H9 (cell line): ENCODE measurements around the gene KLK10. TPM values are rescaled to one million over a fixed set of nuclear protein-coding genes. Genes with fewer than 3 reads are reported as not detected.

Source experiments
- DNase-seq: peaks from one replicate; pipeline ENCODE4 v3.0.0-alpha.2; 2017
- H2AFZ ChIP-seq: one replicate; pipeline ENCODE4 v1.6.1; 2013; ENCODE audit warnings: mild to moderate bottlenecking, low read length, control low read depth, moderate library complexity
- H2AK5ac ChIP-seq: 2 replicates; pipeline ENCODE4 v1.6.1; 2013; ENCODE audit warnings: low read length, control low read depth, mixed read lengths; ENCODE audit not compliant: insufficient read length
- H2BK120ac ChIP-seq: one replicate; pipeline ENCODE4 v1.6.1; 2013; ENCODE audit warnings: low read depth, mild to moderate bottlenecking, low read length, control low read depth, inconsistent platforms; ENCODE audit not compliant: poor library complexity, severe bottlenecking
- H2BK12ac ChIP-seq: 2 replicates; pipeline ENCODE4 v1.6.1; 2013; ENCODE audit warnings: low read length, control low read depth, mixed read lengths, low read depth; ENCODE audit not compliant: insufficient read length
- H2BK15ac ChIP-seq: 2 replicates; pipeline ENCODE4 v1.6.1; 2013; ENCODE audit warnings: low read depth, low read length, control low read depth
- H2BK20ac ChIP-seq: one replicate; pipeline ENCODE4 v1.6.1; 2013; ENCODE audit warnings: low read depth, mild to moderate bottlenecking, low read length, control low read depth, inconsistent platforms; ENCODE audit not compliant: poor library complexity, severe bottlenecking
- H2BK5ac ChIP-seq: 2 replicates; pipeline ENCODE4 v1.6.1; 2013; ENCODE audit warnings: low read length, control low read depth, mixed read lengths; ENCODE audit not compliant: insufficient read length
- H3K14ac ChIP-seq: 2 replicates; pipeline ENCODE4 v1.6.1; 2013; ENCODE audit warnings: low read length, control low read depth; ENCODE audit not compliant: insufficient read depth
- H3K18ac ChIP-seq: 2 replicates; pipeline ENCODE4 v1.6.1; 2013; ENCODE audit warnings: low read depth, mild to moderate bottlenecking, mixed read lengths, low read length, control low read depth; ENCODE audit not compliant: insufficient read length
- H3K23ac ChIP-seq: 2 replicates; pipeline ENCODE4 v1.6.1; 2013; ENCODE audit warnings: low read length, control low read depth, mixed read lengths, low read depth; ENCODE audit not compliant: insufficient read length
- H3K23me2 ChIP-seq: 2 replicates; pipeline ENCODE4 v1.6.1; 2013; ENCODE audit warnings: low read depth, mild to moderate bottlenecking, mixed read lengths, low read length, control low read depth; ENCODE audit not compliant: insufficient read length, poor library complexity, severe bottlenecking
- H3K27ac ChIP-seq: 2 replicates; pipeline ENCODE4 v1.5.1; 2013; ENCODE audit warnings: low read length, control low read depth, mixed read lengths, low read depth; ENCODE audit not compliant: insufficient read length
- H3K27me3 ChIP-seq: 2 replicates; pipeline ENCODE4 v1.6.1; 2013; ENCODE audit warnings: low read length, control low read depth, inconsistent platforms; ENCODE audit not compliant: insufficient read depth
- H3K4ac ChIP-seq: 2 replicates; pipeline ENCODE4 v1.6.1; 2013; ENCODE audit warnings: low read depth, mild to moderate bottlenecking, control low read depth, inconsistent platforms, low read length, moderate library complexity
- H3K4me1 ChIP-seq: 2 replicates; pipeline ENCODE4 v1.6.1; 2013; ENCODE audit warnings: low read length, control low read depth, inconsistent platforms; ENCODE audit not compliant: insufficient read depth
- H3K4me2 ChIP-seq: 2 replicates; pipeline ENCODE4 v1.6.1; 2013; ENCODE audit warnings: low read length, control low read depth, mixed read lengths; ENCODE audit not compliant: insufficient read length, insufficient read depth
- H3K56ac ChIP-seq: 2 replicates; pipeline ENCODE4 v1.6.1; 2013; ENCODE audit warnings: low read depth, mild to moderate bottlenecking, mixed read lengths, low read length, control low read depth; ENCODE audit not compliant: insufficient read length
- H3K79me1 ChIP-seq: 2 replicates; pipeline ENCODE4 v1.6.1; 2013; ENCODE audit warnings: low read depth, mild to moderate bottlenecking, moderate library complexity, low read length, control low read depth, inconsistent platforms; ENCODE audit not compliant: insufficient read depth, poor library complexity, severe bottlenecking
- H3K79me2 ChIP-seq: 2 replicates; pipeline ENCODE4 v1.6.1; 2013; ENCODE audit warnings: low read length, control low read depth, inconsistent platforms; ENCODE audit not compliant: insufficient read depth
- H3K9ac ChIP-seq: 2 replicates; pipeline ENCODE4 v1.6.1; 2013; ENCODE audit warnings: low read length, control low read depth, mixed read lengths; ENCODE audit not compliant: insufficient read length; ENCODE audit errors: extremely low read depth
- H3K9me3 ChIP-seq: one replicate; pipeline ENCODE4 v1.6.1; 2013; ENCODE audit warnings: low read depth, low read length, inconsistent platforms; ENCODE audit not compliant: control insufficient read depth
- H3T11ph ChIP-seq: one replicate; pipeline ENCODE4 v1.6.1; 2013; ENCODE audit warnings: mild to moderate bottlenecking, low read length, control low read depth, inconsistent platforms
- H4K20me1 ChIP-seq: one replicate; pipeline ENCODE4 v1.6.1; 2013; ENCODE audit not compliant: control insufficient read depth, insufficient read length, insufficient read depth
- H4K5ac ChIP-seq: 2 replicates; pipeline ENCODE4 v1.6.1; 2013; ENCODE audit warnings: low read depth, mild to moderate bottlenecking, mixed read lengths, low read length, control low read depth; ENCODE audit not compliant: insufficient read length
- H4K8ac ChIP-seq: replicated peaks from 2 replicates; pipeline ENCODE4 v1.6.1; 2013; ENCODE audit warnings: low read length, control low read depth, mixed read lengths, low read depth; ENCODE audit not compliant: insufficient read length
- H4K91ac ChIP-seq: 2 replicates; pipeline ENCODE4 v1.6.1; 2013; ENCODE audit warnings: low read depth, mild to moderate bottlenecking, moderate library complexity, mixed read lengths, low read length, control low read depth; ENCODE audit not compliant: insufficient read length
- H3K27ac Mint-ChIP-seq, 3 experiments: 2 replicates in 2 of 3; 3 replicates in 1 of 3; pipeline ENCODE4 v1.8.0; 2020 to 2021; ENCODE audit warnings: mixed read lengths in 3 of 3, mild to moderate bottlenecking in 1 of 3, moderate library complexity in 1 of 3
- H3K27me3 Mint-ChIP-seq: 2 replicates; pipeline ENCODE4 v1.8.0; 2021; ENCODE audit warnings: low read depth, mild to moderate bottlenecking, moderate library complexity, mixed read lengths
- H3K36me3 Mint-ChIP-seq, 3 experiments: 2 replicates in 2 of 3; 3 replicates in 1 of 3; pipeline ENCODE4 v1.8.0; 2020 to 2021; ENCODE audit warnings: low read depth in 3 of 3, mixed read lengths in 3 of 3; ENCODE audit not compliant: insufficient read depth in 1 of 3
- H3K4me1 Mint-ChIP-seq, 2 experiments: 2 replicates each; pipeline ENCODE4 v1.8.0; 2020; ENCODE audit warnings: mixed read lengths in 2 of 2
- H3K4me3 Mint-ChIP-seq, 2 experiments: 2 replicates in 1 of 2; 3 replicates in 1 of 2; pipeline ENCODE4 v1.8.0; 2020 to 2021; ENCODE audit warnings: mild to moderate bottlenecking in 2 of 2, mixed read lengths in 2 of 2, moderate library complexity in 1 of 2
- H3K9me3 Mint-ChIP-seq, 2 experiments: 2 replicates in 1 of 2; 3 replicates in 1 of 2; pipeline ENCODE4 v1.8.0; 2020; ENCODE audit warnings: mild to moderate bottlenecking in 2 of 2, mixed read lengths in 2 of 2, moderate library complexity in 1 of 2
- CTCF ChIP-seq: fragments of 200-600 bp; sonication (generic); conservative IDR thresholded peaks from 3 replicates; pipeline ENCODE4 v1.8.0; 2021; ENCODE audit warnings: antibody characterized with exemption, mild to moderate bottlenecking
- WGBS: extraction: QIAGEN DNeasy Blood & Tissue Kit; methylation state at CpG from one replicate; pipeline ENCODE4 v1.1.7; 2013; ENCODE audit warnings: missing lambda C conversion rate, low lambda C conversion rate, mixed read lengths; ENCODE audit not compliant: insufficient read length; ENCODE audit errors: extremely low coverage; 5-methylcytosine and 5-hydroxymethylcytosine counted together
- total RNA-seq: library from RNA; stranded (reverse); gene quantifications from 2 replicates; pipeline ENCODE4 v1.2.1, GENCODE V29; 2021

Gene KLK10
- total RNA-seq, 1 experiment from 2014 or later: 1.3 TPM

DNA sequence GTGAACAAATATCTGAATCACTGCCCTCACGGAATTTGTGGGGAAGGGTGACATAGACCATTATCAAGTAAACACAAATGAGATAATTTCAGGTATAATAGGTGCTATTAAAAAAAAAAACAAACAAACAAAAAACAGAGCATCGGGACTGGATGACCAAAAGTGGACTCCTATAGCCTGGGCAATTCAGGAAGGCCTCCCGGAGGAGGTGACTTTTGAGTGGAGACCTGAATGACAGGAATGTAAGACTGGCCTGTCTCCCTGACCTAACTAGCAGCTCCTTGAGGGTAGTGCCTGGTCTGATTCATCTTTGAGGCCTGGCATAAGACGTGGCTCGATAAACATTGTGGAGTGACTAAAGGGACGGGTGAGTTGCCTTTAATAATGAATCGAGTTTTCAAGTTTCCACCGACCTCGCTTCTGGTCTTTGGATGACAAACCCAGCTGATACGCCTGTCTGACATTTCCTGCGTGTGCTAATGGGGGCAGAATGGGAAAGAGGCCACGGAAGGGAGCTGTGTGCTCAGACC, 6.8 kb downstream of the KLK10 start:
- Histone ChIP-seq H2BK5ac (no peak overlapping the region), H2AK5ac (no peak overlapping the region), H4K8ac (no peak overlapping the region), H3K79me2 (no peaks in the 10 kb centered on the region), H2BK15ac (no peak overlapping the region), H4K5ac (no peak overlapping the region), H3K9ac (no peak overlapping the region), H3K27me3 (no peaks in the 10 kb centered on the region; the same call in 1 of the 2 replicates), H2AFZ (no peak overlapping the region), H3K27ac (no peak overlapping the region), H2BK120ac (no peak overlapping the region), H3K23ac (no peak overlapping the region), H4K20me1 (no peaks in the 10 kb centered on the region), H3K4me1 (no peaks in the 10 kb centered on the region), H3K4ac (no peak overlapping the region), H2BK12ac (no peak overlapping the region), H3T11ph (no peak overlapping the region), H3K18ac (no peak overlapping the region), H3K56ac (no peak overlapping the region), H3K23me2 (peaks cover 11% of the 10 kb centered on the region), H3K9me3 (no peaks in the 10 kb centered on the region), H2BK20ac (no peak overlapping the region), H4K91ac (no peak overlapping the region), H3K79me1 (no peaks in the 10 kb centered on the region), H3K14ac (no peak overlapping the region), H3K4me2 (no peak overlapping the region)
- H3K36me3 Mint-ChIP-seq: no peaks in the 10 kb centered on the region; a peak in 1 of 7 replicates
- H3K27me3 Mint-ChIP-seq: peaks cover 66% of the 10 kb centered on the region
- no peak for TF ChIP-seq CTCF
- peaks cover 0 to 8% of the 10 kb centered on the region in 2 experiments; a peak in 2 of 5 replicates for H3K9me3 Mint-ChIP-seq
- no peak overlapping the region for H3K4me3 Mint-ChIP-seq
- DNase-seq: no peak
- WGBS: no CpG with 5 or more reads among the region's 12 CpGs
- peaks cover 4 to 11% of the 10 kb centered on the region in 2 experiments for H3K4me1 Mint-ChIP-seq
- H3K27ac Mint-ChIP-seq: no peak overlapping the region
